Spinal cord (tissue), 10 donors: ENCODE data around the gene LAMP2. TPM values are rescaled to one million over a fixed set of nuclear protein-coding genes. Genes with fewer than 3 reads are reported as not detected.
"Not testable (repeated sequence)": the region's sequence is repeated elsewhere in the genome, so short reads cannot be mapped to it uniquely, and the experiment has no call there.

Experiments
- DNase-seq, 6 donors: peaks; one replicate each; pipeline versions ENCODE4 v3.0.0 to v3.0.0-alpha.2; 2013 to 2015; ENCODE audit warnings: low spot score in 6 of 6, low read depth in 4 of 6
- H3K27ac ChIP-seq: one replicate; pipeline ENCODE4 v1.5.1; 2013; ENCODE audit warnings: low read depth, low read length, control low read depth
- H3K27me3 ChIP-seq: one replicate; pipeline ENCODE4 v1.6.1; 2013; ENCODE audit warnings: low read length; ENCODE audit not compliant: control insufficient read depth, insufficient read depth
- H3K36me3 ChIP-seq: one replicate; pipeline ENCODE4 v1.6.1; 2013; ENCODE audit warnings: low read length; ENCODE audit not compliant: control insufficient read depth, insufficient read depth
- H3K4me1 ChIP-seq: one replicate; pipeline ENCODE4 v1.6.1; 2013; ENCODE audit warnings: low read length; ENCODE audit not compliant: control insufficient read depth, insufficient read depth
- H3K4me3 ChIP-seq: one replicate; pipeline ENCODE4 v1.5.1; 2013; ENCODE audit warnings: low read depth, low read length, control low read depth
- H3K9me3 ChIP-seq: one replicate; pipeline ENCODE4 v1.6.1; 2013; ENCODE audit warnings: low read length; ENCODE audit not compliant: control insufficient read depth, insufficient read depth
- WGBS: methylation state at CpG from one replicate; pipeline ENCODE4 v1.1.5; 2013; ENCODE audit warnings: missing lambda C conversion rate; ENCODE audit not compliant: insufficient coverage; 5-methylcytosine and 5-hydroxymethylcytosine counted together
- polyA plus RNA-seq, 2 donors: library from polyadenylated mRNA; unstranded; fragments of 120-200 nt; gene quantifications; one replicate each; pipeline ENCODE4 v1.2.1, GENCODE V29; 2013; ENCODE audit not compliant: insufficient read length in 2 of 2
- total RNA-seq, 2 donors: library from RNA; depleted of rRNA in 1 of 2; stranded (reverse); fragments of 120-200 nt in 1 of 2; fragments of >200 nt in 1 of 2; gene quantifications; one replicate each; pipeline versions ENCODE4 v1.2.3 to v1.2.4, GENCODE V29; 2013 to 2014
- donor health status: healthy.

The LAMP2 gene
- total and polyA plus RNA-seq, 4 donors = 71.6 to 155 (median 107) TPM

DNA sequence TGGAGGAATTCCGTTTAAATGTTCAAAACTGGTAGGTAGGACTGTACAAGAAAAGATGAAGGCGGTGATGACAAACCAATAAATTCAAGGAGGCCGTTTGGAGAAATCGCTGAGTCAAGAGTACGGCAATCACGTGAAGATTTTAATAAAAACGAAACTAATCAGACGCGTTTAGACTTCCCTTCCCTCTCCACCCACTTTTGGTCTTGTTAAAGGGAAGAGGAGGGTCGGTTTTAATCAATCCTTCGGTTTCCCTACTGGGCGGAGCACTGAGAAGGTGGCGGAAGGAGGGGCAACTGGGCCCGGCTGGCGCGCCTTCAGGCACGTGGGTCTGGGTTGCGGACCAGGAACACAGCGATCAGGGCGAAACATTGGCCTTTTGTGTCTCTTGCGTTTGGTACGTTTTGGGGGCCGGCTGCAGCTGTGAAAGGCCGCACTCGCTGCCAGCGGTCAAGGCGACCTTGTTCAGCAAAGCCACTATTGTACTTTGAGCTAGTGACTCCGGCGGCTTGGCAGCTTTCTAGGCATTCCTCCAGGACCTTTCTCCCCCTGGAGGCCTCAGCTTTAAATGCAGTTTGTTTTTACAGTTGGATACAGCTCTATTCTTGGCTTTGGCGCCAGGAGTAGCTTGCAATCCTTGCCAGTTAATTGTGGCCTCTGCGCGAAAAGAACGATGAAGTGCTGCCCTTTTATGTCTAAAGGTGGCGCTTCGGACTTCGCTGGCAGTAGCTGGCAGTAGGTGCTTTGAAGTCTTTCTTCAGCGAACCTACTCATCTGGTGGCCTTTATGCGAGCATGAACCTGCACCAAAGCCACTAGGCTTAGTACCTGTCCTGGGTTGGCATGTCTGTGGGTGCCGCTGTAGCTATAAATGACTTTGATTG, 16.8 kb upstream of the LAMP2 start:
- H3K27ac ChIP-seq = peak overlapping the region; percentile 87
- peak overlapping the region; percentile 59 for H3K4me3 ChIP-seq
- 17% methylated on average over 34 of the region's 39 CpGs for WGBS
- no peaks in the 10 kb centered on the region for H3K27me3 ChIP-seq
- no peaks in the 10 kb centered on the region for H3K4me1 ChIP-seq
- peak in 5 of 6 donors; percentile 43 to 89 (median 52) for DNase-seq
- no peaks in the 10 kb centered on the region for H3K36me3 ChIP-seq
- no peaks in the 10 kb centered on the region for H3K9me3 ChIP-seq

- H3K27ac ChIP-seq = peak overlapping the region; percentile 87
- H3K4me3 ChIP-seq = peak overlapping the region; percentile 59
- no peaks in the 10 kb centered on the region for H3K27me3 ChIP-seq
- H3K9me3 ChIP-seq = no peaks in the 10 kb centered on the region
- no peaks in the 10 kb centered on the region for H3K4me1 ChIP-seq
- H3K36me3 ChIP-seq = no peaks in the 10 kb centered on the region
- no peak for DNase-seq
- WGBS = 62% methylated on average over 3 of the region's 3 CpGs
These were observed 16.2 kb upstream of the LAMP2 start for GRCh38 chrX:120485315-120485637.

- DNase-seq = no peak
- Histone ChIP-seq H3K4me3 (no peak overlapping the region), H3K9me3 (no peaks in the 10 kb centered on the region), H3K27me3 (no peaks in the 10 kb centered on the region), H3K36me3 (no peaks in the 10 kb centered on the region), H3K27ac (no peak overlapping the region), H3K4me1 (no peaks in the 10 kb centered on the region)
- WGBS = 73% methylated on average over 2 of the region's 3 CpGs
These were observed 8.4 kb upstream of the LAMP2 start for GRCh38 chrX:120477453-120477852.

DNA sequence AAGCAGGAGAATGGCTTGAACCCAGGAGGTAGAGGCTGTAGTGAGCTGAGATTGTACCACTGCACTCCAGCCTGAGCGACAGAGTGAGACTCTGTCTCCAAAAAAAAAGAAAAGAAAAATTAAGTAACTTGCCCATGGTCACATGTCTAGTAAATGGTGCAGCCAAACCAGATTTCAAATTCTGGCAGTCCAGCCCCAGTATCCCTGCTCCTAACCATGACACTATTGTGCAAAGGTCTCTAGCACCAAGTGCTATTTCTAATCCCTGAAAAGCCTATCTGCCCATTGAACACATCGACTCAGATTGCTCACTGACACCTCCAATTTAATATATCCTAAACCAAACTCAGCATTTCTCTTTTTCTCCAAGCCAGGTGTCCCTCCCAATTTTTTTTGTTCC, 7.6 kb upstream of the LAMP2 start:
- 88% methylated on average over 2 of the region's 2 CpGs for WGBS

DNA sequence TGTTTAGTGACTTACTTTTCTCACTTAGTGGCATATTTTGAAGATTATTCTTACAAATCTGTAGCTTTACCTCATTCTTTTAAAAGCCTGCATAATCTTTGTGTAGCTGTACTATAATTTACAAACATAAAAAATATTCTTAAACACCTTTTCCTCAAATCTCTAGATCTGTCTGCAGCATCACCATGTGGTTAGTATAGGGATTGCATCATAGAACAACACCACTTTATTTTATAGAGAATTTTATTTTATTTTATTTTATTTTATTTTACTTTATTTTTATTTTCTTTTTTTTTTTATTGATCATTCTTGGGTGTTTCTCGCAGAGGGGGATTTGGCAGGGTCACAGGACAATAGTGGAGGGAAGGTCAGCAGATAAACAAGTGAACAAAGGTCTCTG, 6.4 kb upstream of the LAMP2 start:
- H3K27me3 ChIP-seq, H3K27ac ChIP-seq, H3K9me3 ChIP-seq, H3K36me3 ChIP-seq, H3K4me1 ChIP-seq, H3K4me3 ChIP-seq: not testable (repeated sequence)
- WGBS = no CpG with 5 or more reads among the region's 1 CpG
- peak in 2 of 6 donors; percentile 37 to 69 for DNase-seq

More for the DNA sequence above, 7.6 kb upstream of the LAMP2 start:
- Histone ChIP-seq H3K27me3 (no peaks in the 10 kb centered on the region), H3K36me3 (no peaks in the 10 kb centered on the region), H3K4me1 (no peaks in the 10 kb centered on the region), H3K9me3 (no peaks in the 10 kb centered on the region), H3K4me3 (no peak overlapping the region), H3K27ac (no peak overlapping the region)
- DNase-seq = no peak

DNA sequence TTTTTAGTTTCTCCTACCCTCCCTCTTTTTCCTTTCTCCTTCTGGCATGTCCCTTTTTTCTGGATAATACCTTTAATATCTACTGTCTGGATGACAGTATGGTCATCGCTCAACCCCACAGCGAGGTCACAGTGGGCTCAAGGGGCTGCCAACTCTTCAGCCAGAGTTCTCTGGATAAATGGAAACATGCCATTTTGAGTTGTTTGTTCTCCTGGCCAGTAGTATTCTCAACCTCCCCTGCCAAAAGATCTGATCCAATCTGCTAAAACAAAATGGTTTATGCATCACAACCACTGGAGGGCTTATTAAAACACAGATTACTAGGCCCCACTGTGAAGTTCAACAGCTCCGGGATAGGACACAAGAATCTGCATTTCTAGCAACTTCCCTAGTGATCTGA, 5.0 kb upstream of the LAMP2 start:
- Histone ChIP-seq H3K4me3 (no peak overlapping the region), H3K27ac (no peak overlapping the region), H3K9me3 (no peaks in the 10 kb centered on the region), H3K36me3 (no peaks in the 10 kb centered on the region), H3K4me1 (no peaks in the 10 kb centered on the region), H3K27me3 (no peaks in the 10 kb centered on the region)
- DNase-seq = no peak
- WGBS = no CpG with 5 or more reads among the region's 3 CpGs

GRCh38 chrX:120469657-120470056, 561 bp upstream of the LAMP2 start:
- not testable (repeated sequence) for H3K9me3 ChIP-seq, H3K27me3 ChIP-seq, H3K27ac ChIP-seq, DNase-seq, H3K4me3 ChIP-seq, H3K4me1 ChIP-seq, H3K36me3 ChIP-seq
- WGBS = 20% methylated on average over 1 of the region's 5 CpGs

- no peak for DNase-seq
- H3K4me3 ChIP-seq = peak overlapping the region; percentile 79
- H3K27me3 ChIP-seq = no peaks in the 10 kb centered on the region
- no peaks in the 10 kb centered on the region for H3K4me1 ChIP-seq
- H3K36me3 ChIP-seq = no peaks in the 10 kb centered on the region
- H3K27ac ChIP-seq = peak overlapping the region; percentile 94
- WGBS = 17% methylated on average over 2 of the region's 2 CpGs
- H3K9me3 ChIP-seq = no peaks in the 10 kb centered on the region
These were observed 644 bp downstream of the LAMP2 start for GRCh38 chrX:120468479-120468824.

GRCh38 chrX:120468071-120468470, 1.0 kb downstream of the LAMP2 start:
- Histone ChIP-seq H3K27me3 (no peaks in the 10 kb centered on the region), H3K36me3 (no peaks in the 10 kb centered on the region), H3K9me3 (no peaks in the 10 kb centered on the region), H3K4me3 (peak overlapping the region; percentile 79), H3K27ac (peak overlapping the region; percentile 94), H3K4me1 (no peaks in the 10 kb centered on the region)
- 38% methylated on average over 2 of the region's 4 CpGs for WGBS
- no peak for DNase-seq

DNA sequence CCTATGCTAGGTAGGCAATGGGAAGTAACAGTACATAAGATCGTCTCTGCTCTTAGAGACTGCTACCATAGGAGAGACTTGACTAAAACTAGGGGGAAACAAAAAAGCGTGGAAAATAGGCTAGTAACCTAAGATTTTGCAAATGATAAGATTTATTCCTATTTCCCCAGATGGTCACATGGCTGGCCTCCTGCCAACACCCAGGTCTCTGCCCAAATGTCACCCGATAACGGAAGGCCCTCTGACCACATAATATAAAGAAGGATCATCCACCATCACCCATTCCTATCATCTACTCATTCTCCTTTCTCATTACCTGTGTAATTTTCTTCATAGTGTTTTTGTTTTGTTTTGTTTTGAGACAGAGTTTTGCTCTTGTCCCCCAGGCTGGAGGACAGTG, 4.7 kb downstream of the LAMP2 start:
- Histone ChIP-seq H3K27me3 (no peaks in the 10 kb centered on the region), H3K4me1 (no peaks in the 10 kb centered on the region), H3K9me3 (no peaks in the 10 kb centered on the region), H3K4me3 (no peak overlapping the region), H3K36me3 (no peaks in the 10 kb centered on the region), H3K27ac (no peak overlapping the region)
- no peak for DNase-seq
- no CpG with 5 or more reads among the region's 4 CpGs for WGBS
